ENCODE measurements around the gene KHDRBS1.

The KHDRBS1 gene

GRCh38 chr1:32013386-32014198 lies at the start of gene KHDRBS1:
Gene KHDRBS1 (plus strand): TSS chr1:32013868. CDS start chr1:32013996, 128 bp downstream.
- no peak for TF ChIP-seq CTCF (IDR thresholded peaks at IDR 0.05; ENCODE audit: insufficient read depth, low read length, poor library complexity, severe bottlenecking)
- Histone ChIP-seq H3K4me3 (replicated peaks; ENCODE audit: low read depth, low read length) (peak within 1 kb of the TSS; percentile 86), H3K36me3 (ENCODE audit: control insufficient read depth, insufficient read depth, low read length) (no peaks in the 10 kb centered on the region; the same call in 1 of the 2 replicates), H3K27me3 (replicated peaks; ENCODE audit: control insufficient read depth, insufficient read depth, low read length) (no peaks in the 10 kb centered on the region)
- peak; percentile 100 for DNase-seq (ENCODE audit: extremely low read depth, insufficient read length)

- Histone ChIP-seq H3K36me3 (ENCODE audit: control insufficient read depth, insufficient read depth, low read length) (no peaks in the 10 kb centered on the region), H3K4me3 (replicated peaks; ENCODE audit: low read depth, low read length) (no peak overlapping the region), H3K27me3 (replicated peaks; ENCODE audit: control insufficient read depth, insufficient read depth, low read length) (no peaks in the 10 kb centered on the region; the same call in 1 of the 2 replicates)
- TF ChIP-seq CTCF (IDR thresholded peaks at IDR 0.05; ENCODE audit: insufficient read depth, low read length, poor library complexity, severe bottlenecking), result no peak
- no peak for DNase-seq (ENCODE audit: extremely low read depth, insufficient read length)
Observed at GRCh38 chr1:31970873-31971272, 42.8 kb upstream of the KHDRBS1 start.

- no peak for TF ChIP-seq CTCF (IDR thresholded peaks at IDR 0.05; ENCODE audit: insufficient read depth, low read length, poor library complexity, severe bottlenecking)
- DNase-seq (ENCODE audit: extremely low read depth, insufficient read length), result no peak
- no peaks in the 10 kb centered on the region for H3K27me3 ChIP-seq (replicated peaks; ENCODE audit: control insufficient read depth, insufficient read depth, low read length)
- H3K4me3 ChIP-seq (replicated peaks; ENCODE audit: low read depth, low read length), result no peak overlapping the region
- H3K36me3 ChIP-seq (ENCODE audit: control insufficient read depth, insufficient read depth, low read length), result no peaks in the 10 kb centered on the region
Observed at GRCh38 chr1:31976401-31976800, 37.3 kb upstream of the KHDRBS1 start.

GRCh38 chr1:31977385-31978131 lies 36.1 kb upstream of the KHDRBS1 start:
- no peak for DNase-seq (ENCODE audit: extremely low read depth, insufficient read length)
- no peaks in the 10 kb centered on the region for H3K27me3 ChIP-seq (replicated peaks; ENCODE audit: control insufficient read depth, insufficient read depth, low read length)
- H3K36me3 ChIP-seq (ENCODE audit: control insufficient read depth, insufficient read depth, low read length), result no peaks in the 10 kb centered on the region
- no peak overlapping the region for H3K4me3 ChIP-seq (replicated peaks; ENCODE audit: low read depth, low read length)
- peak; percentile 46 for TF ChIP-seq CTCF (IDR thresholded peaks at IDR 0.05; ENCODE audit: insufficient read depth, low read length, poor library complexity, severe bottlenecking)

- no peak for TF ChIP-seq CTCF (IDR thresholded peaks at IDR 0.05; ENCODE audit: insufficient read depth, low read length, poor library complexity, severe bottlenecking)
- Histone ChIP-seq H3K27me3 (replicated peaks; ENCODE audit: control insufficient read depth, insufficient read depth, low read length) (no peaks in the 10 kb centered on the region), H3K36me3 (ENCODE audit: control insufficient read depth, insufficient read depth, low read length) (no peaks in the 10 kb centered on the region), H3K4me3 (replicated peaks; ENCODE audit: low read depth, low read length) (no peak overlapping the region)
- DNase-seq (ENCODE audit: extremely low read depth, insufficient read length), result no peak
Observed at GRCh38 chr1:31978843-31979400, 34.7 kb upstream of the KHDRBS1 start.

All from GM06990 (cell line).